ENCODE data around the gene MOV10. TPM values are rescaled to one million over a fixed set of nuclear protein-coding genes. Genes with fewer than 3 reads are reported as not detected.

The MOV10 gene
- total and polyA plus RNA-seq, 9 of the 15 experiments (the other 6 are each of a cell fraction or from before 2014, with no cell fraction given), result 16.7 to 105 (median 49.5) TPM

GRCh38 chr1:112704934-112705627 lies 30.6 kb downstream of the MOV10 start (continued):
- no peak for TF ChIP-seq RBM14 (IDR thresholded peaks at IDR 0.05; ENCODE audit: borderline replicate concordance, insufficient read depth, low read depth, low read length)
- no peak for TF ChIP-seq TFAM (CRISPR knock-in tag; conservative IDR thresholded peaks at IDR 0.05)
- no peak for TF ChIP-seq ZNF133 (CRISPR knock-in tag; IDR thresholded peaks at IDR 0.05)
- no peak for TF ChIP-seq MLX (CRISPR knock-in tag; conservative IDR thresholded peaks at IDR 0.05)
- TF ChIP-seq NRF1 (conservative IDR thresholded peaks at IDR 0.05 in 1 of 2, IDR thresholded peaks at IDR 0.05 in 1 of 2), result peak; percentile 62 to 69; a peak in 3 of 4 replicates
- no peak for TF ChIP-seq PYGO2 (tag; IDR thresholded peaks at IDR 0.05)
- TF ChIP-seq CTCF (IDR thresholded peaks at IDR 0.05 in 2 of 3, conservative IDR thresholded peaks at IDR 0.05 in 1 of 3; ENCODE audit: insufficient read depth in 2 of 3, low read depth in 1 of 3, low read length in 3 of 3), result no peak
- TF ChIP-seq ZBTB2 (IDR thresholded peaks at IDR 0.05), result peak; percentile 62
- TF ChIP-seq ATF4 (CRISPR knock-in tag; IDR thresholded peaks at IDR 0.05), result no peak
- TF ChIP-seq THRA (IDR thresholded peaks at IDR 0.05), result no peak
- TF ChIP-seq ASH1L (IDR thresholded peaks at IDR 0.05; ENCODE audit: borderline replicate concordance, low read depth, partially characterized antibody), result no peak
- TF ChIP-seq DNMT1 (IDR thresholded peaks at IDR 0.05), result peak; percentile 94; the same call in 1 of the 2 replicates
- no peak for TF ChIP-seq ZNF830 (CRISPR knock-in tag; IDR thresholded peaks at IDR 0.05)
- TF ChIP-seq SIN3A (IDR thresholded peaks at IDR 0.05; ENCODE audit: borderline replicate concordance in 2 of 2, control insufficient read depth in 1 of 2, low read depth in 2 of 2, low read length in 2 of 2), result peak in 1 of 2 experiments; percentile 39; a peak in 1 of 4 replicates
- no peak for TF ChIP-seq ZNF512 (tag; IDR thresholded peaks at IDR 0.05)
- TF ChIP-seq XRCC3 (IDR thresholded peaks at IDR 0.05), result no peak
- TF ChIP-seq SMARCE1 (IDR thresholded peaks at IDR 0.05), result peak; percentile 77
